Measurements from ENCODE around the gene CD1C.
"Not testable (repeated sequence)": the region's sequence is repeated elsewhere in the genome, so short reads cannot be mapped to it uniquely, and the experiment has no call there.

CD1C gene

DNA sequence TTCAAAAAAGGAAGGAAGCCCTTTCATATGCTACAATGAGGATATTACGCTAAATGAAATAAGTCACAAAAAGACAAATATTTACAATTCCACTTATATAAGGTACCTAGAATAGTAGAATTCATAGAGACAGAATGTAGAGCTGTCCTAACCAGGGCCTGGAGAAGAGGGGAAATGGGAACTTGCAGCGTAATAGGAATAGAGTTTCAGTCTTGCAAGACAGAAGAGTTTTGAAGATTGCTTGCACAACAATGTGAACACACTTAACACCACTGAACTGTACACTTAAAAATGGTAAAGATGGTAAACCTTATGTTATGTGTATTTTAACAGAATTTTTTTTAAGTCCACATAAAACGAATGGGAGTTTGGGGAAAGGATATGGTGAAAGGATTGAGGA, 38.7 kb downstream of the CD1C start:
- no peak for DNase-seq (ENCODE audit: low read depth, low spot score)

DNA sequence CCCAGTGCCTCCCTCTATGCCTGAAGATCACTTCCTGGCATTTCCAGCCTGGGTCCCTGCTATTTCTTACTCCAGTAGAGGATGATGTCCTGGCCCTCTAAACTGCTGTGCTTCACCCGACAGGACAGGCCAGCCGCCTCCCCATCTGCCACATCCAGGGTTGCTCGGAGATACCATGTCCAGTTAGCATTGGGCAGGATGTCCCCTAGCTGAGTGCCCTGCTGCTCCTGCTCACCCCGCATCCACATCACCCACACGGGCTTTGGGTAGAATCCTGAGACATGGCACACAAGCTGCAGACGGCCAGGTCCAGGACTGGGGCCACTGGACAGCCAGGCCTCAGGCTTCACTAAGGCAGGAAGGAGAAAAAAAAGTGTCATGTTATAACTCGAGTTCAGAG, 39.6 kb downstream of the CD1C start:
- DNase-seq (ENCODE audit: low read depth, low spot score), result no peak

DNA sequence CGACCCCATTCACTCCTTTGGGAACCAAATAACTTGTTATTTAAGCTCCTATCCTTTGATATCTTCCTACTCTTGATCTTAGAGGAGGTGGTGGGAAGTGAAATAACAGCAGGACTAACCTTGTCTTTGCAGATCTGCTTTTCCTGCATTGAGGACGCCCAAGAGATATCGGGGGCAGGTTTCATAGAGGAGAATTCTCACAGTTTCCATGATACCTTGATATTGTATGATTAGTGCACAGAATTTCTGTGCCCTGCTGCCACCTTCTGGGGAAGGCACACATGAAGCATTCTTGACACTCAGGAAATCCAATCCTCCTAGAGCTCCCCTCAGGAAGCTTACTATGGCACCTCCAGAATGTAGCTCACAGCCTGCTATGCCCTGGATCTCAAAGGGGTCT, 40.0 kb downstream of the CD1C start:
- DNase-seq (ENCODE audit: low read depth, low spot score), result no peak

DNA sequence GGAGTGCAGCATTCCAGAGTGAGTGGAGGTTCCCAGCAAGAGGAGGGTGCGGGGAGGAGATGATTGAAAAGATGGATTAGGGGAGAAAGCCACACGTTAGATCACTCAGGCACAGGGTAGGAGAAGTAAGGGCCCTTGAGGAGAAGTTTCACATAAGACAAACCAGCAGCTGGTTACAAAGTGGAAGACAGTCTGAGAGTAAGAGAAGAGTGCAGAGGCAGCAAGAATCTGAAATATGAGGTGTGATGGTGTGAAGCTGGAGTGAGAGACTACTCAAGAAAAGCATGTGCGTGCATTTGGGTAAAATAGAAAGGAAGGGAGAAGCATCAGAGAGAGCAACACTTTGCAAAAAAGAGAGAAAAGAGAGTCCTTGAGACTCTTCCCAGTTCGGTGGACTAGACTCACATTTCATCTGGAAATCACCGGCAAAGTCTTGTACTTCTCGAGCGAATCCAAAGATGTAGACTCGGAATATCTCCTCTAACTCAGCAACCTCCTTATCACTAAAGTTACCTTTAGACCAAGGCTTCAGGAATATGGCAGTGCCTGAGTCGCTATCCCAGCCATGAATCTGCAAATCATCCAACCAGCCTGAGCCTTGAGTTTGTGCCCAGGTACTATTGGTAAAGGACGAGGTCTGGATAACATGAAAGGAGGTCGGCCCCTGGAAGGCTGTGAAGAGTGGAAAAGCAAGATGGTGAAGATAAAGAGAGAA, 40.8 kb downstream of the CD1C start:
- no peak for DNase-seq (ENCODE audit: low read depth, low spot score)

DNA sequence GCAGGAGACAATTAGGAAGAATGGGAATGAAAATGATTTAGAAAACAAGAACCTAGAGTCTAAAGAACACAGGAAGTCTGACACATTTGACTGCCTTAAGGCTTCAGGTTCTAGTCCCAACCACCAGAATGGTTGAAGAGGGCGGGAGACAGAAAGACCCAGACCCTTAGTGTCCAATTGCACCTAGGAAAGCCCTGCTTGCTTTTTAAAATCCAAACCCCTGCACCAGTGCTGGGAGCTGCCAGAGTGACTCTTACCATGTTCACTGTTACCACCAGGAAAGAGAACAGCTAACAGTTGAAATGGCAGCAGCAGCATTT, 41.3 kb downstream of the CD1C start:
- DNase-seq (ENCODE audit: low read depth, low spot score), result no peak

DNA sequence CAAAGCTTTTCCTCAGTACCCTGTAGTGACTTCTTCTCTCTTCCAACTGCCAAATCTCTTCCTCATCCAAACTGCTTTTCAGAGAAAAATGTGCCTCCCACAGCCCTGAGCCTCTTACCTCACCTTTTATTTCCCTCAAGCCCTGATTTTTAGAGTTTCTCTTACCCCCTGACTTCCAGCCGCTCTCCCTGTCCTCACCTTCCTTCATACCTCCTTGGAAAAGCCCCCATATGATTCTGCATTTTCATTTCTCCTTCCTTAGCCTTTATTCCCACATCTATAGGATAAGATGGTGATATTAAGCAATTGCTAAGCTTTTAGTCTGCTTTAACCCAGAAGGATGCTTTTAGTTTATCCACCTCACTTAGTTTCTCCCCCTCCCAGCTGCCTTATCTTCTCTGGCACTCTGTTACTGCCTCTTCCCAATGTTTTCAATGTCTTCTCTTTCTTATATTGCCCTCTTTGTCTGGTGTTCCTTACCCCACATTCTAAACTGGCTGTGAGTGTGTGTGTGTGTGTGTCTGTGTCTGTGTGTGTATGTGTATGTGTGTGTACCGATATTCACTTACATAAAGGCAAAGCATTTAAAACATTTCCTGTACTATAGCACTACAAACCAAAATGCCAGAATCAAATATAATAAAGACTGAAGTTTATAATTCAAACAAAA, 41.9 kb downstream of the CD1C start, which contains the start of gene CD1B:
CD1B (minus strand) TSS at position 51 of the 670 bp plus-strand sequence. CDS start 108 bp downstream, outside the sequence.
- no peak for DNase-seq (ENCODE audit: low read depth, low spot score)

DNA sequence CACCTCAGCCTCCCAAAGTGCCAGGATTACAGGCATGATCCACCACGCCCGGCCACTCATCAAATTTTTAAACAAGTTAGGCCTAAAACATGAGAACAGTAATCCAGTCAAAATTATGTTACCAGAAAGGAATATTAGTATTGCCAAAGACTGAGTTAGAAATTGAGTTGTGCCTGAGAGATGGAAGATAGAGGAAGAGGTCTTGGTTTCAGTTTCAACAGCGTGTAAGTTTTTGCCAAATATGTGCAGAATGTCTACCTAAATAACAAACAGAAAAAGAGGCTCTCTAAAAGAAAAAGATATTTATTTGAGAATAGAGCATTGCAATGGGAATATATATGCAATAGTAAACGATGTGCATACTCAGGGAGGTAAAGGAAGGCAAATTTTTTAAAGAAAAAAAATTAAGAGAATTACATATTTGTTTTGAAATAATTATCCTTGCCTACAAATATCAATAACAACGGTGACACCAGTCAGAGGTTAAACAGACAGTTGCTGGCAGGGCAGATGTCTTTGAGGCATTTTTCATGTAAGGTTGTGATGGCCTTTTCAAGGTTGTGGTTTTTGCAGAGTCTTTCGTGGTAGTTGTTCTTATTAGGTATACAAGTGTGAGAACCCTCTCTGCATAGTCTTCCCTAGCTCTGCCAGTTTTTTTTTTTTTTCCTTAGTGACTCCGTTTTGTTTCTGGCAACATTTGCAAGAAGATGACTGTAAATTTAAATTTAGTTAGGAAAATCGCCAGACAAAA, 43.9 kb downstream of the CD1C start:
- no peak for DNase-seq (ENCODE audit: low read depth, low spot score)

DNA sequence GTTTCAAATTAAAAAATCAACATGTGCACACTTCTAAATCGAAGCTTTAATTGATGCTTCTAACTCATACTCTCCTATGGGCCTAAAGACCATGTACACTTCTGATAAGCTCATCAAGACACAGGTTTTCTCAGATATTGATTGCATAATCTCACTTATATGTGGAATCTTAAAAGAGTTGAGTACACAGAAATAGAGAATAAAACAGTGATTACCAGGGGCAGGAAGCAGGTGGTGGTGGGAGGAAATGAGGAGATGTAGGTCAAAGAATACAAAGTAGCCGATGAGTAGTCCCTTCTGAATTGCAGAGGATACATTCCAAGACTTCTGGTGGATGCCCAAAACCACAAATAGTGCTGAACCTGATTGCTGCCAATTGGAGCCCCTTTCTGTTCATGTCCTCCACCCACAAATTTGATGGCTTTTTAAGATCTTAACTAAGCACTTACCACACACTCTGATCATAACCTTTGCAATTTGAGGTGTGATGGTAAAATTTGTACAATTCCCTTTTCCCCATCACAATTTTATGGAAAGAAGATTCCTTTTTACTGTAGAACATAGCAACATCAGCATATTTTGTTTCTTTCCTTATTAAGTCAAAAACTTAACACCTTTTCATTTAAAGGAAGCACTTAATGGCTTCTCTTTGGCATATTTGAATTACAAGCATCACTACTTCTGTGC, 44.9 kb downstream of the CD1C start:
- DNase-seq (ENCODE audit: low read depth, low spot score), result no peak

DNA sequence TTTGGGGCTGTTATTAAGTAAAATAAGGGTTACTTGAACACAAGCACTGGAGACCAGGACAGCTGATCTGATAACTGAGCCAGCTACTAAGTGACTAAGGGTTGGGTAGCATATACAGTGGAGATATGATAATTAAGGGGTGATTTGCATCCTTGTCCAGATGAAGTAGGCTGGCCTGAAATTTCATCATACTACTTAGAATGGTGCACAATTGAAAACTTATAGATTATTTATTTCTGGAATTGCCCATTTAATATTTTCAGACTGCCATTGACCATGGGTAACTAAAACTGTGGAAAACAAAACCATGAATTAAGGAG, 45.5 kb downstream of the CD1C start:
- no peak for DNase-seq (ENCODE audit: low read depth, low spot score)

DNA sequence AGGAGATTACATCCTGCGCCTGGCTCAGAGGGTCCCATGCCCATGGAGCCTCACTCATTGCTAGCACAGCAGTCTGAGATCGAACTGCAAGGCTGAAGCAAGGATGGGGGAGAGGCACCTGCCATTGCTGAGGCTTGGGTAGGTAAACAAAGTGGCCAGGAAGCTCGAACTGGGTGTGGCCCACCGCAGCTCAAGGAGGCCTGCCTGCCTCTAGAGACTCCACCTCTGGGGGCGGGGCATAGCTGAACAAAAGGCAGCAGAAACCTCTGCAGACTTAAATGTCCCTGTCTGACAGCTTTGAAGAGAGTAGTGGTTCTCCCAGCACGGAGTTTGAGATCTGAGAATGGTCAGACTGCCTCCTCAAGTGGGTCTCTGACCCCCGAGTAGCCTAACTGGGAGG, 46.7 kb downstream of the CD1C start:
- DNase-seq (ENCODE audit: low read depth, low spot score), result not testable (repeated sequence)
